Stimulated activated CD4-positive, alpha-beta T cell treated with anti-CD3 and anti-CD28 coated beads, Interleukin-4, amount 100 ng/mL, for 24 hours (primary cell): ENCODE measurements around the gene MAP1B.

Source experiments
- DNase-seq: peaks from one replicate; pipeline ENCODE4 v3.0.0-alpha.2; 2020

Gene MAP1B

DNA sequence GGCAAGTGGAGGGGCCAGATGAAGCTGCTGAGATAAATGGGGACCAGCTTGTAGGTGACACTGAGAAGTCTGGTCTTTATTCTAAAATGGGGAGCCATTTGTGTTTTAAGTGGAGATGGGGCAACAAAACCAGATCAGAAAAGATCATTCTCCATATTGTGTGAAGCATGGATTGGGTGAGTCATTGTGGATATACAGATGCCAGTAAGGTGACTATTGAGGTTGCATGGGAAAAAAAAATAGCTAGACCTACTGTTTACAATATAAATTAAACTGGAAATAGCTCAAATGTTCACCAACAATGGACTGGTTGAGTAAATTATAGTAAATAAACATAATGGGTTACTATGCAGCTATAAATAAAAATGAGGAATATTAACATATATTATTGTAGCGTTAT is 5.4 kb upstream of the MAP1B start:
- DNase-seq = no peak

DNA sequence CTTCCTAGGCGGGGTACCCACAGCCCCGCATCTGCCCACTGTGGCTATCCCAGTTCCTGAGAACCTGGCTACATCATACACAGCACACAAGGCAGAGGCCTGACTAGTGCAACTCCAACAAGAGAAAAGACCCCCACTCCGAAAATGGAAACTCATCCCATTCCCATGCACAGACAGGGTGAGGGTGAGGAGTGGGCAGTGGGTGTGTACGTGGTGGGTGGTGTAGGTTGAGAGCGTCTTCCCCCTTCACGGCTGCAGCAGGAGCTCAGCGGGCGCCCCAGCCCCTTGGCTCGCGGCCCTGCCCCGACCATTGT is 501 bp upstream of the MAP1B start:
- no peak for DNase-seq

DNA sequence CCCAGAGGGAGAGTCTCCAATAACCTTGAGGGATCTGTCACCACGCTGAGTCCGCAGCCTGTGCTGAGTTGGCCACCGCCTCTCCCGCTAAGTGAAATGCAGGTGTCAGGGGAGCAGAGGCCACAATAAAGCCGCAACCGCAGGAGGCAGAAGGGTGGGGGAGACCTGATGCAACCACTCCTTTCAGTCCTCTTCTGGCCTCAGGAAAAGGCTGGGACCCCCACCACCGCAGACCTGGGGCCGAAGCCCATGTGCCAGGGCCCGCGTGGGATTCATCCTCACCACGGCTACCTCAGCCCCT is 576 bp downstream of the MAP1B start:
- no peak for DNase-seq

DNA sequence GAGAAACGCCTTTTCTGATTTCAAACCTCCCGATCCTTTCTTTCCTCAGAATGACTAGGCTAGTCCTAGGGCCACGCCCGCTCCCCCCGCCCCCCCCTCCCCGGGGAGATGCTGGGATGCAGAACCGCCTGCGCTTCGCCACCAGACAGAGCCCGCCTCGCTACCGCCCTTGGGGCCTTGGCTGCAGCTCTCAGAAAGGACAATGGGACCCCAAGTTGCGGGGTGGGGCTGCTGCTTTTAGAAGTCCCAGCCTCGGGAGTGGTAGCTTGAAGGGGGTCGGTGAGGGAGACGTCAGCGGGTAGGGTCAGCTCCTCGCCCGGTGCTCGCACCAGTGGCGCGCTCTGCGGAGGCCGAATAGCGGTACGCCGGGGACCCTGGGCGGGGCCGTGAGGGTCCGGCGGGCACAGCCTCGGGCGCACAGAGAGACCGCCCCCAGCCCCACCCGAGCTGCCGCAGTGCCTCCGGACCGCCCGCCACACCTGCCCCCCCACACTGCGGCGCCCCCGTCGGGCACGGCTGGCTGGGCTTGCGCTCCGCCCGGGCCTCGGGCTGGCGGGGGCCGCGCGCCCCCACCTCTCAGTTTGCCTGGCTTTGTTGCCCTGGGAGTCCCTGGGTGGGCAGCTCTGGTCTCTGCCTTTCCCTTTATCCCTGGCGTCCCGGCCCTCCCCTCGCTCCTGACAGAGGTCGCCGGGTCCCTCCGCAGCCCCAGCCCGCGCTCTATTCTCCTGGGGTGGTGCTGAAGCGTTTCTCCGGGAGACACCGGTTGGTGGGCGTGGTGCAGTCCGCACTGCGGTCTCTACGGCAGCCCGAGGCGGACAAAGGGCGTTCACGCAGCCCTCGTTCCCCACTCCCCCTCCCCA is 1.2 kb downstream of the MAP1B start:
- no peak for DNase-seq

DNA sequence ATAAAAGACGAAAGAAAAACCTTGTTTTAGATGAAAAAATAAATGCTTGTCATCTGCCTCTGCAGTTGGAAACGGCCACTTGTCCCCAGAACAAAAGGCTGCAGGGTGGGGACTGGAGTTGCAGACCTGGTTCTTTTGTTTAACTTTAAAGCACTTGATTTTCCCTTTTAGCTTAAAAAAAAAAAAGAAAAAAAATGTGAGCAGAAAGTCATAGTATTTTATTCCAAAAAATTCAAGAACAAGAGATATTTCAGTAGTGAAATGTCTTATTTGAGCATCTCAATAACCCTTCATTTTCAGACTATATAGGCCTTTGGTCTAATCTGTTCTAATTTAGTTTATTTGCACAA is 1.8 kb downstream of the MAP1B start:
- no peak for DNase-seq

DNA sequence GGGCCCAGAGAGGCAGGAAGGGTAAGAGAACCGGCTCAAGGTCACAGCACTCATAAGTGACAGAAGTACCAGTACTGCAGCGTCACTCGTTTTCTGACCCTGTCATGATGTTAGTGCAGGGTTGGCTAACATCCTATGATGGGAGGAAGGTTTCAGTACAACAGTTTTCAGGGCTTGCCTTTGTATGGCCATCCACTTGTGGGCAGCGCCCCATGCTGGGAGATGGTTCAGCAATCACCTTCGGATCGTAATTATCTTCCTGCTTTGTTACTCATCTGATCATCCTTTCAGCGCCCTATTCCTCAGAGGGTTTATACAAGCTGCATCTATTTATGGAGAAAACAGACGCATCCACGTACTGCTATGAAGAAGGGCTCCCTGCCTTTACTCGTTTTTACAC is 2.4 kb downstream of the MAP1B start:
- DNase-seq = no peak

DNA sequence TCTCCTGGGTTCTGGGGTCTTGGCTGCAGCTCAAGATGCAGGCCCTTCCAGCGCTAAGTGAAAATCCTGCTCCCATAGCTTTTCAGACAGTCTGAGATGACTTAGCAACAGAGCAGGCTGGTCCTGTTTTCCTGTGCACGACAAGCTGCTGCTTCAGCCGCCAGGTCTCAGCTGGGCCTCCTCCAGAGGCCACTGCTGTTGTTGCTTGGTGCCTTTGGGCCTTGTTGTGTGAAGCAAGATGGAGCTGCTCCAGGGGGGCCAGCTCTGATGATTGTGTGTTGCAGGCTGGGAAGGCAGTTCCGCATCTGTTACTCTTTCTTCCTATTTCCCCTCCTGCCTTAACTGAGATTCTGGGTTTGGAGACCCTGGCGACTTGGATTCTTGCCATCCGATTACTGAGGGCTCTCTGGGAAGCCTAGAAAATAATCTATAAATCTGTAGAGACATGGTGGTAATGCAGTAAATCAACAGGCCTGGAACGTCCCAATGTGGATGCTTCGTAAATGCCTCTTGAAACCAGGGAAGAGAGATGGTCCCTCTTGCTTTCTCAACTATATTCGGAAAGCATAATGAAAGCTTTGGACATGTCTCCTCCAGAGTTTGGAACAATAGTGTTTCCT is 3.2 kb downstream of the MAP1B start:
- DNase-seq = no peak

DNA sequence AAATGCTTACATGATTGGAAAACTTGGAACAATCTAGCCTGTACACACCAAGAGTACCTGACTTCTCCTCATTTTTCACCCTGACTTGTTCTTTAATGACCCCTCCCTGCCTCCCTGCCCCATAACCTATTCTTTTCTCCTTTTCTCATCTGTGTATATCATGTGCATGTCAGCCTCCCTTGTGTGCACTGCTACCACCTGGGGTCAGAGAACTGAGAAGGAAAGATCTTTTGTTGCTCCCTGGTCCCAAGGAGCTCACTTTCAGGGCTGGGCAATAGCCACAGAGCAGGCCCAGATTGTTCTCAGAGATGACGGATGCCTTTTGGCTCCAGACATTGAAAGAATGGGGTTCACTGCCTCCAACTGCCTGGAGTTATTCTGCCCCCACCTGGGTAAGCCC is 5.1 kb downstream of the MAP1B start:
- no peak for DNase-seq

DNA sequence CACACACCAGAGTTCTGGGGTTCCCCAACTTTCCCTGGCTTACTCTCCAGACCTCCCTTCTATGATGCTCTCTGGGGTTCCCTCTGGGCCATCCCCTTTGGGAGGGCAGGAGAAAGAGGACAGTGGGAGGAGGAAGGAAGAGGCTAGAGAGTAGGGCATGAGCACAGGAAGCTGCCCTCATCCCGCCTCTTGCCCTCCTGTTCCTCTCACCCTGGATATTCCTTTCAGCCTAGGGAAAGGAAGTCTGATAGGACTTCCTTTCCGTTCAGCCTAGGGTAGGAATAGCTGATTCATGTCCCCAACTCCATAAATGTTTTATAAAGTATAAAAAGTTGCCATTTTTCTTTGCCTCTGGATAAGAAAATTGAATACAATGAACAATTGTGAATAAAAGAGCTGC is 7.4 kb downstream of the MAP1B start:
- no peak for DNase-seq

DNA sequence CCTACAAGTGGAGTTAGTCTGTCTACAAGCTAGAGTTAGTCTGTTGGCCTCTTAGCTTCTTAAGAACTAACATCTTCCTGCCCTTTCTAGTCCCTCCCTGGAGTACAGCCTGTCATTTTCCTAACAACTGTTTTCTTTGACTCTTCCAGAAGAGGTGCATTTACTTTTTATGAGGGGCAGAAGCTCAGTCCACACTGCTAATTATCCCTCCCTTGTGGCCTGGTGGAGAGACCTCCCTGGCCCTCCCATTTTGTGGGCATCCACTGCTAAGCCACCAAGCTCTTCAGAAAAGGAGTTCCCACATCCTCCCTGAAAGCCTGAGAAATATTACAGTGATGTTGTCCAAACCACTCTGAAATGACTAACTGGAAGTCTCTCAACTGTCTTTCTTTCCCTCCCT is 8.0 kb downstream of the MAP1B start:
- DNase-seq = no peak

DNA sequence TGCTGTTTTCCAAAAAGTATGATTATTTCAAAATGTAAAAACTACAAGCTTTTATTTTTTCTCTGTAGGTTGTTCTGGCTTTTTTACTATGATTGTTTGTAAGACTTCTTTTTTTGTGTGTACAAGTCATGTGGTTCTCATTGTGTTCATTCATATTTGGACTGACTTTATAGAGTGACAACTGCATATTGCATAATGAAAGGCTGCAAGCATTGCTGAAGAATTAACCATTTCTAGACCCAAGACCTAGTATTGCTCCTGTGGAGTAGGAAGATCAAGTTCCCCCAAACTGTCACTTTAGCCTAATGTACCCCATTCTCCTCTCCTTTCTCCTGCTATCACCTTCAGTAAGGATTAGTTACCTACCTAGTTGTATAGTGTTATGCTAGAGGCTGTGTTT is 10.0 kb downstream of the MAP1B start:
- no peak for DNase-seq

DNA sequence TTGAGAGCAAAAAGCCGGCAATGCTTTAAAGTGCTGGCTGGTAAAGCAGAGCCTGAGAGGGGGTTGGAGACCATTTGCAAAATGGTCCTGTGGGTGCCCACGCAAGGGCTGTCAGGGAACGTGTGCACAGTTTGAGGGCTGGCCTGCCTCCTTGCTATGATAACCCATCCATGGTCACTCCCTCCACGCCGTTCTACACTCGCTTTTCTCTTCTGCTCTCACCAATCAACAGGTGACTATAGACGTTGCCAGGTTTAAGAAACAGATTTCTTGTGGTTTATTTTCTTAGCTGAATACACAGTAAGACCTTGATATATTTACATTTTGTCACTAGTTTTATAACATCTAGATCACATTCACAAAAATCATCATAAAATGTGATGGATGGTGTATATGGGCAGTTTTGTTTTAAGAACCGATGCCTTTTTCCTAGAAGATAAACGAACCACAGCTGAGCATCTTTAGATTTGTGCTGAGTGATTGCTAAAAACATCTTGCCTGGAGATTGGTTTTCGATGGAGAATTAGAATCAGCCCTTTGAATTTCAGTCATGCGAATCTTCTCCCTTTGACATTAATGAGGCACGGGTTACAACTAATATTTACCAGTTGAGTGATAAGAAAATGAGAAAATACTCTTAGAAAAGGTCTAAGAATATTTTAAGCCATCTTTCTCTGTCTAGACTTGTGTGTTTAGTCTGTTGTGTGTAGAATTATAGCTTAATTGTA is 13.9 kb downstream of the MAP1B start:
- DNase-seq = no peak

DNA sequence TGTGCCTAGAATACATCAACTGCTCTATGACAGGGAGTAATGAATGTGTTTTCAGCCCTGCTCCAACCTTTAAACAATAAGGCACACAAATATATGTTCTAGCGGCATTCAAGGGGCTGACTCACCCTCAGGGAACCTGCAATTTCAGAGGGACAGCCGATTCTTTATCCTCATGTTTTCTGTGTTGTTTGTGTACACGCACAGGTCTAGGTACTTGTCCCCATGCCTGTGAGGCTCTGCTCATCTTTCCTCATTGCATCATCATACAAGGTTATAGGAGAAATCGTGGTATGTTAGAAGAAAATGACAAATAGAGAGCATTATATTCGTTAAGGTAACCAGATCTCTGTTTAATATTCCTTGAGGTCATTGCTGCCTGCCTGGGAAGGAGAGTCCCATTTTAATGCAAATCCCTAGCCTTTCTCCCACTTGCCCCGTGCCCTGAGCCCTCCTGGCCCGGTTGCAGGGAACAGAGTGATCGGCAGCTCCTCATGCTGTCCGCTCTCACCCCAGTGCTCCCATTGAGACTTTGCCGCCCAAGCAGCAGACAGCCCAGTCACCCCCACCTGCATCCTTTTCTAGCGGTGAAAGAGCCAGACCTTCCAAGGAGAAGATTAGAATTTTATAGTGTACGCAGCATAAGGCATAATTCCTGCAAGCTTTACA is 14.6 kb downstream of the MAP1B start:
- DNase-seq = no peak

DNA sequence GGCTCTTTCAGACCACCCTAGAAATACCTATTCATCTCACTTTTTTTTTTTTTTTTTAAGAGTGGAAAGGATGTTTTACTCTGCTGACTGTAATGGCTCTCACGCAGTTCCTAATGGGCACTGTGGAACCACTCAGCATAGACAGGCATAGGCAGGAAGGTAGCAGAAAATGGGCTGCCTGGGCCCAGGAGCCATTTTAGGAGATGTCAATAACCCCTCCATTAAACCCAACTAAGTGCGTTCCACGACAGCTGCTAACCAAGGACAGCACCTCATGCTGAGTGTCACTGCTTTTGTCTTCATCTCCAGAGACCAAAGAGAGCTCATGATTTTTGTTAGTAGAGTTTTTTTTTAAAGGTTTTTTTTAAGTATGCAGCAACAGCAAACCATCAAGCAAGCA is 15.3 kb downstream of the MAP1B start:
- no peak for DNase-seq

DNA sequence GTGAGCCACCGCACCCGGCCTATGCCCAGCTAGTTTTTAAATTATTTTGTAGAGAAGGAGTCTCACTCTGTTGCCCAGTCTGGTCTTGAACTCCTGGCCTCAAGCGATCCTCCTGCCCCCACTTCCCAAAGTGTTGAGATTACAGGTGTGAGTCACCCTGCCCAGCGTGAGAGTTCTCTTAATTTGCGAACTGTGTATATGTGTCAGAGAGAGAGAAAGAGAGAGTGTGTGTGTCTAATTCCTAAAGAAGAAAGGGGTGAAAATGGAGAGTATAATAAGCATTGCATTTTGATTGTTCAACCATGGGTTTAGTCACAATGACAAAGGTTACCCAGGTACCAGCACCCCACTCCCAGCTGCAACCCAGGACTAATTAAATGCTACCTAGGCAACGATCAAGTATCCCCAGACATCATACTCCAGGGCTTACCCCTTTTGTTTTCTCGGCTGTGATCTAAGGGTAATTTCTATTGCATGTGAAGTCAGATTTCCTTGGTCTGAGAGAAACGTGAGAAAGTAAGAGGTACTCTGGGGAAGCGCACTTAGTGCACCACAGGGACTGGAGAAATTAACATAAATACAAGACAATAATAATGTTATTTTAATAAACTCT is 16.6 kb downstream of the MAP1B start:
- DNase-seq = no peak

DNA sequence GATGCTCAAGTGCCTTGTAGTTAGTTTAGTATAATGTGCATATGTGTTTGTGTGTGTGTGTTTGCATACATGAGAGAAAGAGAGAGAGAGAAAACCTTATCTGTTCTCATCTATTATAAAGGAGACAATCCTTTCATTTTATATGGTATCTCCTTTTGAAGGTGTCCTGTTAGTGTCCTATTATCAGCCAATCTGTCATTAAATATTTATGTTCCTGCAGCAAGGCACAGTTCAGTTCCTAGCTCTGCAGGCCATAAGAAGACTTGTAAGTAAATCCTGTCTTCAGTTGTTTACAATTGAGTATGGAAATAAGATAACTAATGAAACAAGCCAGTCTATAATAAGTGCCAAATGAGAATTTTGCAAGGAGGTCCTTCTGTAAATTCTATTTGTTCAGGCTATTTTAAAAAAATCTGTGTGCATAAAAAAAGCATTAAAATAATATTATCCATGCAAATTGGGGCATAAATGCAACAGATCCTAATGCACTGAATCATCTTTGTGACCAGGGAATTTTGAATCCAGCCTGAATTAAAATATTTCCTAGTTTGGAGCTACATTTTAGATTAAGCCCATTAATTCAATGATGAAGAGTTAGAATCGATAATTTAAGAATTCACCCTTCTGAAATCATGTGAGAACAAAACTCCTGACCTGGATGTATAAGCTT is 18.1 kb downstream of the MAP1B start:
- DNase-seq = no peak

DNA sequence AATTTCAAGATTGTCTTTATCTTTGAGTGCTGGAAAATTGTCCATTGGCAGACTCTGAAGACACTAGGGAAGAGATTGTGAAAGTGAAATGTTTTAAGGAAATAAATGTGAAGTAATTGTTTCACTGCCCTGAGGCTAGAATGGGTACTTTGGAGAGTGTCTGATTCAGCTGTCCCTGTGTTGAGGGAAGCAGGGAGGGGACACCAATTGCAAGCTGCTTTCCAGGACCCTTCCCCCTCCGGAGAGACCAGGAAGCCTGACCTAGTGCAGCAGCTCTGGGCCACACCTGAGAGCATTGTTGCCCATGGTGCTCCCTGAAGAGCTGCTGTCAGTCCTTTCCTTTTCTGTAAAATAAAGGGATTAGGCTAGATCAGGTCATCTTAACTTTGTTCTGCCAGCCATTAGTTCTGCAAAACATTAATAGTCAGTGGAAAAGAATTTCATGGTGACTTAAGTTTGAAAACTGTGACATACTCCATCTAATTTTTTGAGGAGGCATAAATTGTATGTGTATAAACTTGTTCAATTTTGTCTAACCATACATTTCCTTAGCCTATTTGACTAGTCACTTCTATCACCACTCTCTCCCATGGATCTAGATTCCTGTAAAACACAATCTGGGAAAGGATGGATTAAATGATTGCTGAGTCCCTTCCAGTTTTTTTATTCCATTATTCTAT is 18.8 kb downstream of the MAP1B start:
- no peak for DNase-seq

DNA sequence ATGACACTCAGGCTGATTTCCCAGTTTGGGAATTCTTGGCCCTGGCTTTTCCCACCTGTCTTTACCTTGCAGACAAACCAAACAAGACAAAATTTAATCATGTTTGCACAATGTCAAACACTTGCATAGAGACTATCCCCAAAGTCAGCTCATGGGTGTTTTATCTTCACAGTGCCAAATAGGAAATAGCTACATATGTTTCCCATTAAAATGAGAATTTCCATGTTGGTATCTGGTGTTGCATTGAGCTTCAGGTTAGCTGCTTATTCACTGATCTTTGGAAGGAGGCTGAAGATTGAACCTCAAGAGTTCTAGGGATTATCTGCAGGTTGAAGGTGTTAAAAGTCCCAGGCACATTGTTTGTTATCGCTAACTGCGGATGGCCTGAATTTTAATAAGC is 19.5 kb downstream of the MAP1B start:
- DNase-seq = no peak

DNA sequence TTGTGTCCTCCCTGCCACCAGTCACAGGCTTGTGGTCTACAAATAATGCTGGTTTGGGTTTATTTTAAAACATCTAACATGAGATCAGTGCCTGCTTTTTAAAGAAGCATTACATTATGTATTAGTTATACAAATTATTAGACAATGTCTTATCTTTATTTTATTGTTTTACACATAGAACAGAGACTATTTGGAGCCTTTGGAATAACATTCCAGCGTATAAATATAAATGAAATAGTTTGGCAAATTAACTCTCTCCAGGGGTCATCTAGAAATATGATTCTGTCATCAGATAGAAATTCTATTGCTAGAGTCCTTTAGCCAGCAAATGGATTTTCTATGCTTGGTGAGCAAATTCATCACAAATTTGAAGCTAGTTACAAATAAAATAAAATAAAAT is 22.4 kb downstream of the MAP1B start:
- DNase-seq = no peak

DNA sequence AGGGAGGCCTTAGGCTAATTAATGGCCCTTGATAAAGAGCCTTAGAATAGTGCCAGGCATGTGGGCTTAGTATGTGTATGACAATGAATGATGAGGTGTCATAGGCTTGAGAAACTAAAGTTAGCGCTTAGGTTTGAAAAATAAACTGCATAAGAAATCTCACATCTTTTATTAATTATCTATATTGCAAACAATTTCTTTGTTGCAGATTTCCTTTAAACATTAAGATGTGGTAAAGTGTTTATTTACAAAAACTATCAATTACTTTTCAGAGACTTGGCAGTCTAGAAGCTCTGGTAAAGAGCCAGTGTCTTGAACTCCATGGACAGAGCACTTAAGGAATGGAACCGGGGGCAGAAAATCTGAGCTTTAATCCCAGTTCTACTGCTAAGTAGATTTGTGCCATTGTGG is 23.1 kb downstream of the MAP1B start:
- no peak for DNase-seq

DNA sequence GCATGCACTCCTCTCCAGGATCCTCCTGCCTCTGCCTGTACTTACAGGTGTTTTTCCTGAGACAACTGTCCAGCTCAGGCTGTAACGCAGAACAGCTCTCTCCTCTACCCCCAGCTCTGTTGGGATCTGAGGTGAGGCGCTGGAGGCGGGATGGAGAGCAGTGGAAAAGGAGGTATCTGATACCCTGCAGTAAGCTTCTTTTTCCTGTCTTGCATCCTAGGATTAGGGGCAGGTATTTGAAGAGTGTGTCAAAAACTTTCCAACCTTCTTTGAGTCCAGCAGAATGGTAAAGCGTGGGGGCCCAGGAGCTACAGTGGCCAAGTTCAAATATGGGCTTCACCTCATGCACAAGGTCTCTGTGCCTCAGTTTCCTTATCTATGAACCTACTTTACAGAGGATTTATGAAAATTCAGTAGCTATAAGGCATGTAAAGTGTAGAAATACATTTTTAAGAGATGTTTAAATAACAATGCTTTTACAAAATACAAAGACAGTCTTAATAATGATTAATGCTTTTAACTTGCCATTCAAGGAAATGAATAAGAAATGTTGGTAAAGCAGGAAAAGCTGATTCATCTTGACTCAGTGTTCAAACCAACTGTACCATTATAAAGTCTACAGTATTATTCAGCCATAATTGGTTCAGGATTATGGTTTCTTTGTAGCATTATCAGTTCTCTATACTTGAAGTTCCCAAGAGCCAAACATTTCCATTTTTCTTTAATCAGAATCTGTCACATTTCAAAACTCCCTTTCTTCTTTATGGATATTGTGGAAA is 26.1 kb downstream of the MAP1B start:
- no peak for DNase-seq
